SK-N-SH (cell line): ENCODE results near the gene URAD. TPM values are rescaled to one million over a fixed set of nuclear protein-coding genes. Genes with fewer than 3 reads are reported as not detected.

Experiments used
- CTCF ChIA-PET: fragments of 300-600, 350-600 bp; formaldehyde crosslinking; extraction: SDS; loops from one replicate; lab custom pipeline; 2021; lab: Yijun Ruan, JAX
- POLR2A ChIA-PET: fragments of 350-600 bp; sonication (Branson Sonifier 250); formaldehyde crosslinking; extraction: SDS; loops from one replicate; lab custom pipeline; 2020; ENCODE audit warnings: antibody characterized with exemption, inconsistent platforms; lab: Yijun Ruan, JAX
- DNase-seq: peaks from one replicate; pipeline ENCODE4 v3.0.0; 2012
- H2AFZ ChIP-seq: fragments of 200-600 bp; sonication (generic); 2 replicates; pipeline ENCODE4 v1.8.1; 2016; ENCODE audit warnings: antibody characterized with exemption, mild to moderate bottlenecking, low read depth
- H3F3A ChIP-seq: fragments of 200-600 bp; sonication (generic); replicated peaks from 2 replicates; pipeline ENCODE3; 2016; ENCODE audit warnings: antibody characterized with exemption, mild to moderate bottlenecking; ENCODE audit not compliant: insufficient read depth
- H3K27ac ChIP-seq, 2 experiments: fragments of 200-500 bp in 1 of 2; fragments of 200-600 bp in 1 of 2; sonication (Bioruptor generic) in 1 of 2; sonication (generic), shearing (Covaris generic) in 1 of 2; 2 replicates each; pipeline versions ENCODE4 v1.5.1 to v1.6.1; 2014 to 2016; ENCODE audit warnings: low read depth in 2 of 2, inconsistent platforms in 1 of 2, low read length in 1 of 2, mild to moderate bottlenecking in 1 of 2, mixed read lengths in 1 of 2
- H3K27me3 ChIP-seq: fragments of 200-600 bp; sonication (generic), shearing (Covaris generic); 2 replicates; pipeline ENCODE4 v1.6.1; 2016; ENCODE audit warnings: mixed run types; ENCODE audit not compliant: insufficient read depth
- H3K36me3 ChIP-seq, 2 experiments: fragments of 200-500 bp in 1 of 2; fragments of 200-600 bp in 1 of 2; sonication (Bioruptor generic) in 1 of 2; sonication (generic) in 1 of 2; replicated peaks in 1 of 2; 2 replicates each; pipeline versions ENCODE3 to v1.5.1; 2014 to 2016; ENCODE audit warnings: low read length in 1 of 2, mild to moderate bottlenecking in 1 of 2; ENCODE audit not compliant: insufficient read depth in 2 of 2, control insufficient read depth in 1 of 2
- H3K4me1 ChIP-seq, 2 experiments: fragments of 200-500 bp in 1 of 2; fragments of 200-600 bp in 1 of 2; sonication (Bioruptor generic) in 1 of 2; sonication (generic), shearing (Covaris generic) in 1 of 2; 2 replicates each; pipeline versions ENCODE4 v1.5.1 to v1.6.1; 2014 to 2016; ENCODE audit warnings: low read depth in 1 of 2, low read length in 1 of 2, mixed run types in 1 of 2; ENCODE audit not compliant: insufficient read depth in 2 of 2, control insufficient read depth in 1 of 2
- H3K4me2 ChIP-seq: fragments of 200-600 bp; sonication (generic), shearing (Covaris generic); 2 replicates; pipeline ENCODE4 v1.6.1; 2017; ENCODE audit warnings: mixed run types
- H3K4me3 ChIP-seq, 2 experiments: fragments of 200-500 bp in 1 of 2; fragments of 200-600 bp in 1 of 2; sonication (Bioruptor generic) in 1 of 2; sonication (generic), shearing (Covaris generic) in 1 of 2; 2 replicates each; pipeline versions ENCODE4 v1.5.1 to v1.8.1; 2014 to 2016; ENCODE audit warnings: low read depth in 2 of 2, inconsistent platforms in 1 of 2, low read length in 1 of 2, mild to moderate bottlenecking in 1 of 2, mixed read lengths in 1 of 2, moderate library complexity in 1 of 2
- H3K79me2 ChIP-seq: fragments of 200-600 bp; sonication (generic); 2 replicates; pipeline ENCODE4 v1.8.1; 2017; ENCODE audit warnings: mild to moderate bottlenecking; ENCODE audit not compliant: insufficient read depth
- H3K9ac ChIP-seq: fragments of 200-600 bp; sonication (generic); 2 replicates; pipeline ENCODE4 v1.6.1; 2017; ENCODE audit warnings: mixed run types
- H3K9me2 ChIP-seq: fragments of 200-600 bp; sonication (generic); 2 replicates; pipeline ENCODE4 v1.6.1; 2017; ENCODE audit warnings: mixed run types
- H3K9me3 ChIP-seq: fragments of 200-600 bp; sonication (generic); 2 replicates; pipeline ENCODE4 v1.6.1; 2017; ENCODE audit warnings: mixed run types, mild to moderate bottlenecking, moderate library complexity
- H4K20me1 ChIP-seq: fragments of 200-600 bp; sonication (generic); 2 replicates; pipeline ENCODE4 v1.6.1; 2017; ENCODE audit warnings: mild to moderate bottlenecking, mixed run types; ENCODE audit not compliant: insufficient read depth
- EP300 ChIP-seq, 2 experiments: IDR thresholded peaks; 2 replicates each; pipeline versions ENCODE4 v1.4.0 to v1.6.1; 2012; ENCODE audit warnings: borderline replicate concordance in 1 of 2, low read depth in 1 of 2, low read length in 1 of 2
- EZH2phosphoT487 ChIP-seq: fragments of 200-600 bp; sonication (generic); IDR thresholded peaks from 2 replicates; pipeline ENCODE4 v1.6.1; 2017; ENCODE audit warnings: low read depth, mixed run types, mild to moderate bottlenecking, antibody characterized with exemption, moderate library complexity, borderline replicate concordance
- FOSL2 ChIP-seq: IDR thresholded peaks from 2 replicates; pipeline ENCODE4 v1.4.0; 2012; ENCODE audit warnings: low read depth, mild to moderate bottlenecking, moderate library complexity, borderline replicate concordance
- FOXM1 ChIP-seq: IDR thresholded peaks from 2 replicates; pipeline ENCODE4 v1.4.0; 2012; ENCODE audit warnings: low read depth, mild to moderate bottlenecking
- GABPA ChIP-seq: IDR thresholded peaks from 2 replicates; pipeline ENCODE4 v1.4.0; 2012; ENCODE audit warnings: low read depth, mild to moderate bottlenecking
- JUND ChIP-seq: IDR thresholded peaks from 2 replicates; pipeline ENCODE4 v1.4.0; 2012
- NFIC ChIP-seq: IDR thresholded peaks from 2 replicates; pipeline ENCODE4 v1.4.0; 2012; ENCODE audit warnings: borderline replicate concordance
- PBX3 ChIP-seq: IDR thresholded peaks from 2 replicates; pipeline ENCODE4; 2012
- POLR2AphosphoS5 ChIP-seq: IDR thresholded peaks from 2 replicates; pipeline ENCODE4 v1.6.1; 2012; ENCODE audit warnings: low read depth, low read length
- RAD21 ChIP-seq: IDR thresholded peaks from 2 replicates; pipeline ENCODE4 v1.6.1; 2012; ENCODE audit warnings: mild to moderate bottlenecking, low read length
- SMC3 ChIP-seq: IDR thresholded peaks from 2 replicates; pipeline ENCODE4 v1.6.1; 2012; ENCODE audit warnings: low read depth, low read length, improper control_type of control experiment
- TAF1 ChIP-seq: IDR thresholded peaks from 2 replicates; pipeline ENCODE4 v1.6.1; 2012; ENCODE audit warnings: low read depth, mild to moderate bottlenecking, low read length, moderate library complexity, borderline replicate concordance
- TEAD4 ChIP-seq: IDR thresholded peaks from 2 replicates; pipeline ENCODE4 v1.4.0; 2012; ENCODE audit warnings: mild to moderate bottlenecking, borderline replicate concordance; ENCODE audit not compliant: insufficient read depth
- YY1 ChIP-seq: IDR thresholded peaks from 2 replicates; pipeline ENCODE4 v1.4.0; 2012; ENCODE audit warnings: low read depth, mild to moderate bottlenecking
- ZBTB33 ChIP-seq: IDR thresholded peaks from 2 replicates; pipeline ENCODE4 v1.4.0; 2012; ENCODE audit warnings: low read depth, borderline replicate concordance
- WGBS: methylation state at CpG from one replicate; pipeline ENCODE4 v1.1.6; 2017; ENCODE audit warnings: low lambda C conversion rate; 5-methylcytosine and 5-hydroxymethylcytosine counted together
- polyA plus RNA-seq, 3 experiments: library from polyadenylated mRNA; depleted of rRNA; stranded (reverse); fragments of >200 nt; gene quantifications; 2 replicates each; pipeline ENCODE4 v1.2.3, GENCODE V29; 2012

Gene URAD
- polyA plus RNA-seq, 1 of the 3 experiments (the other 2 are of a cell fraction) = not detected

- Histone ChIP-seq H3F3A (no peaks in the 10 kb centered on the region), H3K4me3 (no peak overlapping the region), H3K36me3 (no peaks in the 10 kb centered on the region), H3K27me3 (peaks cover 29% of the 10 kb centered on the region), H3K9me2 (no peaks in the 10 kb centered on the region), H2AFZ (no peak overlapping the region), H3K27ac (no peak overlapping the region), H3K4me2 (no peak overlapping the region), H3K4me1 (no peaks in the 10 kb centered on the region), H3K9me3 (no peaks in the 10 kb centered on the region), H3K79me2 (no peaks in the 10 kb centered on the region), H4K20me1 (no peaks in the 10 kb centered on the region), H3K9ac (no peak overlapping the region)
- 13% methylated on average over 9 of the region's 9 CpGs for WGBS
- TF ChIP-seq SMC3 = no peak
- no peak for TF ChIP-seq RAD21
- no peak for TF ChIP-seq GABPA
- TF ChIP-seq TAF1 = no peak
- TF ChIP-seq PBX3 = no peak
- CTCF ChIA-PET = no interaction called here
- no peak for DNase-seq
- POLR2A ChIA-PET = no interaction called here
Measured at GRCh38 chr13:28022848-28023518, 34.5 kb upstream of the URAD start.

- no peaks in the 10 kb centered on the region for H3K9me2 ChIP-seq
- no peak overlapping the region for H3K4me3 ChIP-seq
- H3K27ac ChIP-seq = no peak overlapping the region
- H3K27me3 ChIP-seq = peaks cover 32% of the 10 kb centered on the region; the same call in 1 of the 2 replicates
- no peaks in the 10 kb centered on the region for H3K9me3 ChIP-seq
- DNase-seq = no peak
- WGBS = 8% methylated on average over 3 of the region's 3 CpGs
- H3K4me2 ChIP-seq = no peak overlapping the region
- no peaks in the 10 kb centered on the region for H3K79me2 ChIP-seq
- ChIA-PET POLR2A (no interaction called here), CTCF (interaction anchor here (1.0 kb wide), 1 partner anchor 16 kb away, joined by 3 read pairs; no protein-coding TSS in a partner anchor)
- no peaks in the 10 kb centered on the region for H3K4me1 ChIP-seq
- H4K20me1 ChIP-seq = no peaks in the 10 kb centered on the region
- TF ChIP-seq FOXM1 (no peak), RAD21 (no peak), EZH2phosphoT487 (no peak), JUND (no peak), ZBTB33 (no peak), EP300 (IDR thresholded peaks at IDR 0.05; ENCODE audit: borderline replicate concordance in 1 of 2, low read depth in 1 of 2, low read length in 1 of 2) (no peak), TEAD4 (no peak), YY1 (no peak), FOSL2 (no peak), POLR2AphosphoS5 (no peak), NFIC (no peak)
- H3K36me3 ChIP-seq = no peaks in the 10 kb centered on the region
- no peak overlapping the region for H2AFZ ChIP-seq
- H3K9ac ChIP-seq = no peak overlapping the region
- H3F3A ChIP-seq = no peaks in the 10 kb centered on the region
Measured at GRCh38 chr13:28014301-28014700, 25.8 kb upstream of the URAD start.
